GM10266 (cell line): ENCODE data around the gene NDUFB11.

Experiments used
- DNase-seq: peaks from one replicate; pipeline ENCODE4 v3.0.0; 2012; ENCODE audit errors: extremely low spot score
- CTCF ChIP-seq: IDR thresholded peaks from 2 replicates; pipeline ENCODE4 v1.5.1; 2012; ENCODE audit warnings: mild to moderate bottlenecking, low read depth; ENCODE audit not compliant: control insufficient read depth, insufficient read depth; ENCODE audit errors: missing control alignments

Gene NDUFB11

GRCh38 chrX:47144626-47145394, at the start of gene NDUFB11, which contains the start of gene RBM10:
Gene NDUFB11 (minus strand): TSS chrX:47144702. CDS start chrX:47144679, 23 bp downstream.
Gene RBM10 (plus strand): TSS chrX:47145221. CDS start chrX:47147482, 2,261 bp downstream.
- DNase-seq: peak; percentile 84
- TF ChIP-seq CTCF: peak; percentile 54

GRCh38 chrX:47193475-47194193, 49.1 kb upstream of the NDUFB11 start, which contains the start of gene UBA1:
Gene UBA1 (plus strand): TSS chrX:47193829. CDS start chrX:47198803, 4,974 bp downstream.
- DNase-seq: peak; percentile 76
- peak; percentile 55 for TF ChIP-seq CTCF

GRCh38 chrX:47191806-47192401, 47.4 kb upstream of the NDUFB11 start:
- TF ChIP-seq CTCF: no peak
- DNase-seq: no peak

- no peak for TF ChIP-seq CTCF
- DNase-seq: peak; percentile 23
Measured at GRCh38 chrX:47191331-47191730, 46.8 kb upstream of the NDUFB11 start.

GRCh38 chrX:47190445-47191269, 46.2 kb upstream of the NDUFB11 start:
- TF ChIP-seq CTCF: no peak
- peak; percentile 88 for DNase-seq

- no peak for TF ChIP-seq CTCF
- no peak for DNase-seq
Measured at GRCh38 chrX:47189906-47190305, 45.4 kb upstream of the NDUFB11 start.
